Measurements from ENCODE around the gene ANKRD34C.

- TF ChIP-seq CTCF (IDR thresholded peaks at IDR 0.05; ENCODE audit: borderline replicate concordance, extremely low read depth, low read length, poor library complexity, severe bottlenecking) = no peak
- no peak for TF ChIP-seq EZH2 (IDR thresholded peaks at IDR 0.05; ENCODE audit: borderline replicate concordance, low read depth, low read length, severe bottlenecking)
These were observed 29.5 kb downstream of the ANKRD34C start for GRCh38 chr15:79311901-79312553.
